Thoracic aorta (tissue), 2 donors: ENCODE measurements around the gene SLC25A45. TPM values are rescaled to one million over a fixed set of nuclear protein-coding genes. Genes with fewer than 3 reads are reported as not detected.
"Not testable (repeated sequence)": the region's sequence is repeated elsewhere in the genome, so short reads cannot be mapped to it uniquely, and the experiment has no call there.

Experiments used
- ATAC-seq: fragments of 150-250 bp; one replicate; pipeline ENCODE4 v1.8.0; 2017; ENCODE audit warnings: low read depth; ENCODE audit not compliant: insufficient number of reproducible peaks, low FRiP score
- DNase-seq: peaks from one replicate; pipeline ENCODE4 v3.0.0-alpha.2; 2020; ENCODE audit warnings: low spot score
- H3K27ac ChIP-seq, 2 donors: fragments of 200-600 bp; sonication (generic); 1 replicate in 1 of 2; 2 replicates in 1 of 2; pipeline ENCODE4 v1.5.1; 2016; ENCODE audit warnings: mild to moderate bottlenecking in 2 of 2, moderate library complexity in 2 of 2
- H3K27me3 ChIP-seq: fragments of 200-600 bp; sonication (generic); replicated peaks from 2 replicates; pipeline ENCODE4 v1.6.0; 2016; ENCODE audit warnings: mild to moderate bottlenecking; ENCODE audit not compliant: insufficient read depth
- H3K36me3 ChIP-seq: fragments of 200-600 bp; sonication (generic); one replicate; pipeline ENCODE4 v1.5.1; 2016
- H3K4me1 ChIP-seq, 2 donors: fragments of 200-600 bp; sonication (generic); 1 replicate in 1 of 2; 2 replicates in 1 of 2; pipeline versions ENCODE4 v1.5.1 to v1.6.0; 2016; ENCODE audit warnings: low read depth in 2 of 2, mild to moderate bottlenecking in 1 of 2; ENCODE audit not compliant: control insufficient read depth in 1 of 2
- H3K4me3 ChIP-seq: fragments of 200-600 bp; sonication (generic); 2 replicates; pipeline ENCODE4 v1.5.1; 2016; ENCODE audit warnings: mild to moderate bottlenecking
- H3K9me3 ChIP-seq: fragments of 200-600 bp; sonication (generic); 2 replicates; pipeline ENCODE4 v1.5.1; 2016
- CTCF ChIP-seq: fragments of 200-600 bp; sonication (generic); IDR thresholded peaks from one replicate; pipeline ENCODE4 v1.5.1; 2019; ENCODE audit warnings: antibody characterized with exemption
- total RNA-seq, 2 donors: library from RNA; depleted of rRNA; stranded (reverse); fragments of >200 nt; gene quantifications; one replicate each; pipeline versions ENCODE4 v1.1.0 to v1.2.3, GENCODE V29; 2016

SLC25A45 gene
- total RNA-seq, 2 donors from 2014 or later: 19.0 to 26.7 TPM

DNA sequence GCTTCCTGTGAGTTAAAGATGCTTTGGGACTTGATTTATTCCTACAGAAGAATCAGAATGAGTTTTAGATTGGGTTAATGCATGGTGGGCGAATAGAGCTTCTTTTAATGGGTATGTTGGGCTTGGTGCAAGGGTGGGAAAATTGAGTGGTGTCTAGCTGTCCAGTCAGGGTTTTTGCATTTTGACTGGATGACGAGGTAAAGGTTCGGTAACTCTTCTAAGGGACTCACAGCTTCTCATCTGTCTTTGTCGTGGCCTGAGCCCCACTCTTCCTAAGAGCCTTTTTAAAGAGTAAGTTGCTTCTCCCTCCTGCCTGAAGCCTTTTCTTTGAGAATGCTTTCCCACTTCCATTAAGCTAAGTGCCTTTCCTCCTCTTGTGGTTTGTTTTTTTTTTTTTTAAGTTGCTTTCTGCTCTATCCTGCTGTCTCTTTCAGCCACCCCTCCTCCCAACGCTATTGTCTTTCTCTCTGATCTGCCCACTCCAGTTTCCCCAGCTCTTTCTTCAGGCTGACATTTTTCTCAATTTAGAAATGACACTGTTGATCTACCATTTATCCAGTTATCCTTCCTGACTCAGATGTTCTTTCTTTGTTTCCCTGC, 47.6 kb downstream of the SLC25A45 start:
- H3K27me3 ChIP-seq: no peaks in the 10 kb centered on the region
- H3K9me3 ChIP-seq: no peaks in the 10 kb centered on the region
- DNase-seq: no peak
- H3K27ac ChIP-seq: no peak overlapping the region
- TF ChIP-seq CTCF: no peak
- H3K4me3 ChIP-seq: peak overlapping the region; percentile 83
- no peak for ATAC-seq
- peaks cover 4% of the 10 kb centered on the region for H3K36me3 ChIP-seq
- H3K4me1 ChIP-seq: peaks cover 8 to 27% of the 10 kb centered on the region in 2 donors

DNA sequence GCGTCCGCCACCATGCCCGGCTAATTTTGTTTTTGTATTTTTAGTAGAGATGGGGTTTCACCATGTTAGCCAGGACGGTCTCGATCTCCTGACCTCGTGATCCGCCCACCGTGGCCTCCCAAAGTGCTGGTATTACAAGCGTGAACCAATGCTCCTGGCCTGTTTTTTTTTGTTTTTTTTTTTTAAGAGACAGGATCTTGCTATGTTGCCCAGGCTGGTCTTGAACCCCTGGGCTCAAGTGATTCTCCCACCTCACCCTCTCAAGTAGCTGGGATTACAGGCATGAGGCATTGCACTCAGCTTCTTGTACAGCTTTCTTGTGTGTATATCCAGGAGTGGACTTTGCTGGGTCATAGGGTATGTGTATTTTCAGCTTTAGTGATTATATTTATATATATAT, 49.9 kb downstream of the SLC25A45 start:
- peaks cover 8 to 20% of the 10 kb centered on the region in 2 donors for H3K4me1 ChIP-seq
- DNase-seq, H3K36me3 ChIP-seq, H3K9me3 ChIP-seq, H3K4me3 ChIP-seq, H3K27me3 ChIP-seq, H3K27ac ChIP-seq, ATAC-seq: not testable (repeated sequence)

DNA sequence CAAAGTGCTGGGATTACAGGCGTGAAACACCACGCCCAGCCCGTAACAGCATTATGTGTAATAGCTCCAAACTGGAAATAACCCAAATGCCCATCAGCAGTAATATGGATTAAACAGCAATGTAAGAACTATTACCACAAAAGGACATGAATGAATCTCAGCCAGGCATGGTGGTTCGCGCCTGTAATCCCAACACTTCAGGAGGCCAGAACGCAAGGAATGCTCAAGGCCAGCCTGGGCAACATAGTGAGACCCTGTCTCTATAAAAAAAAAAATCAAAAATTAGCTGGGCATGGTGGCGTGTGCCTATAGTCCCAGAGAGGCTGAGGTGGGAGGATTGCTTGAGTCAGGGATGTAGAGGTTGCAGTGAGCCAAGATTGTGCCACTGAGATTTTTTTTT, 51.9 kb downstream of the SLC25A45 start:
- TF ChIP-seq CTCF: no peak
- H3K27me3 ChIP-seq: no peaks in the 10 kb centered on the region
- DNase-seq (no peak), ATAC-seq (no peak)
- H3K27ac ChIP-seq: no peak overlapping the region
- H3K9me3 ChIP-seq: no peaks in the 10 kb centered on the region
- no peaks in the 10 kb centered on the region for H3K36me3 ChIP-seq
- no peak overlapping the region for H3K4me3 ChIP-seq
- peaks cover 6 to 13% of the 10 kb centered on the region in 2 donors for H3K4me1 ChIP-seq

DNA sequence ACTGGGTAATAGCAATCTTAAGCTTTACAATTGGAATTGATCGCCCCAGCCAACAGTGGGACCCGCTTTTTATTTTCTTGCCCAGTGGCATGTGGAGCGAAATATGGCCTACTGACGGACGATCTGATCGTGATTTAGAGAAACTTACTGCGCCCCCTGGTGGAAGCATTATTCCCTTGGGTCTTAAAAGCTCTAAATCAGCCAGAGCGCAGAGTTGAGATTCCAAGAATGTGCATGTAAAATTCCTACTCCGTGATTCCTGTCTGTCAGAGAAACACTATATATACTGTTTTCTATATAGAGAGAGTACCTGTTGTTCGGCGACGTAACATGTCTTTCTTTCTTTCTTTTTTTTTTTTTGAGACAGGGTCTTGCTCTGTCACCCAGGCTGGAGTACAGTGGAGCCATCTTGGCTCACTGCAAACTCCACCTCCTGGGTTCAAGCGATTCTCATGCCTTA, 52.5 kb downstream of the SLC25A45 start:
- H3K27me3 ChIP-seq: no peaks in the 10 kb centered on the region
- no peaks in the 10 kb centered on the region for H3K9me3 ChIP-seq
- peaks cover under 1 to 7% of the 10 kb centered on the region in 2 donors for H3K4me1 ChIP-seq
- ATAC-seq (no peak), DNase-seq (peak; percentile 79)
- peak; percentile 77 for TF ChIP-seq CTCF
- H3K27ac ChIP-seq: no peak overlapping the region
- no peak overlapping the region for H3K4me3 ChIP-seq
- no peaks in the 10 kb centered on the region for H3K36me3 ChIP-seq

DNA sequence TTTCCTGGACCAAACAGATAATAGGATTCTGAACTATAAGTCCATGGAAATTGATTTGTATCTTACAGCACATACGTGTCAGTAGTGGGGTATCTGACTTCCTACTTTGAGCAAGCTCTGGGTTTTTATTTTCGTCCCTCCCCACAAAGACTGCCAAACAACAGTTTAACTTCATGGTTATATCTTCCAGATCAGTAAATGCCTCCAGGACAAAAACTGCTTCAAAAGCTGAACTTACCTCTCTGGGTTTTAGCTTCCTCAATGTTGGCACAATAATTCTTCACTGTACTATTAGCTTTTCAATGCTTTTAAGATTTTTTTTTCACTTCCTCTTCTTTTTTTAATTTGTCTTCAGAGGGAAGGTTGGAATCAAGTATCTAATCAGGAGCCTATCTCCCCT, 53.0 kb downstream of the SLC25A45 start:
- no peak overlapping the region for H3K4me3 ChIP-seq
- no peaks in the 10 kb centered on the region for H3K27me3 ChIP-seq
- no peak for TF ChIP-seq CTCF
- DNase-seq (no peak), ATAC-seq (no peak)
- peaks cover 0 to 2% of the 10 kb centered on the region in 2 donors for H3K4me1 ChIP-seq
- H3K9me3 ChIP-seq: no peaks in the 10 kb centered on the region
- H3K27ac ChIP-seq: no peak overlapping the region
- H3K36me3 ChIP-seq: no peaks in the 10 kb centered on the region

GRCh38 chr11:65327021-65327420, 55.4 kb downstream of the SLC25A45 start:
- no peaks in the 10 kb centered on the region for H3K36me3 ChIP-seq
- no peaks in the 10 kb centered on the region for H3K9me3 ChIP-seq
- ATAC-seq (no peak), DNase-seq (no peak)
- no peak overlapping the region for H3K4me3 ChIP-seq
- H3K27ac ChIP-seq: no peak overlapping the region
- no peaks in the 10 kb centered on the region for H3K4me1 ChIP-seq
- TF ChIP-seq CTCF: no peak
- H3K27me3 ChIP-seq: no peaks in the 10 kb centered on the region
